ENCODE measurements around the gene REV3L. TPM values are rescaled to one million over a fixed set of nuclear protein-coding genes. Genes with fewer than 3 reads are reported as not detected.

Gene REV3L
- total RNA-seq, 1 donor: 54.8 TPM

DNA sequence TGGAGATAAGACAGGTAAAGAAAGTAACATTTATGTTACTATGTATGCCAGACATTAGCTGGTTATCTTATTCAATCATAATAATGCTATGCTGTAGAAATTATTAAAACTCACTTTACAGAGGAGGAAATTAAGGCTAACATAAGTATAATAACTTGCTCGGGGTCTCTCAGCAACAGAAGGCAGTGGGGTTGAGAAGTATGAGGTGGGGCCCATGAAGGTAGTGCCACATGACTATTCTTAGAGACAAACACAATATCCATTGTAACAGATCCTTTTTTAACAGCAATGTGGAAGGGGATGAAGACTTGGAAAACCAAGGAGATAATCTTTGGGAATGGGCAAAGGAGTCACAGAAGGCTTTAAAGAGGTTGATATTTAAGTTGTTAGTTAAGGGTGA, 11.5 kb downstream of the REV3L start:
- no peak for DNase-seq (ENCODE audit: low read depth)
- TF ChIP-seq, protein P1, sequence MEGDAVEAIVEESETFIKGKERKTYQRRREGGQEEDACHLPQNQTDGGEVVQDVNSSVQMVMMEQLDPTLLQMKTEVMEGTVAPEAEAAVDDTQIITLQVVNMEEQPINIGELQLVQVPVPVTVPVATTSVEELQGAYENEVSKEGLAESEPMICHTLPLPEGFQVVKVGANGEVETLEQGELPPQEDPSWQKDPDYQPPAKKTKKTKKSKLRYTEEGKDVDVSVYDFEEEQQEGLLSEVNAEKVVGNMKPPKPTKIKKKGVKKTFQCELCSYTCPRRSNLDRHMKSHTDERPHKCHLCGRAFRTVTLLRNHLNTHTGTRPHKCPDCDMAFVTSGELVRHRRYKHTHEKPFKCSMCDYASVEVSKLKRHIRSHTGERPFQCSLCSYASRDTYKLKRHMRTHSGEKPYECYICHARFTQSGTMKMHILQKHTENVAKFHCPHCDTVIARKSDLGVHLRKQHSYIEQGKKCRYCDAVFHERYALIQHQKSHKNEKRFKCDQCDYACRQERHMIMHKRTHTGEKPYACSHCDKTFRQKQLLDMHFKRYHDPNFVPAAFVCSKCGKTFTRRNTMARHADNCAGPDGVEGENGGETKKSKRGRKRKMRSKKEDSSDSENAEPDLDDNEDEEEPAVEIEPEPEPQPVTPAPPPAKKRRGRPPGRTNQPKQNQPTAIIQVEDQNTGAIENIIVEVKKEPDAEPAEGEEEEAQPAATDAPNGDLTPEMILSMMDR (IDR thresholded peaks at IDR 0.05; ENCODE audit: insufficient read depth, low read depth, low read length): no peak
- no peak overlapping the region for H3K4me3 ChIP-seq (ENCODE audit: low read depth, low read length)

DNA sequence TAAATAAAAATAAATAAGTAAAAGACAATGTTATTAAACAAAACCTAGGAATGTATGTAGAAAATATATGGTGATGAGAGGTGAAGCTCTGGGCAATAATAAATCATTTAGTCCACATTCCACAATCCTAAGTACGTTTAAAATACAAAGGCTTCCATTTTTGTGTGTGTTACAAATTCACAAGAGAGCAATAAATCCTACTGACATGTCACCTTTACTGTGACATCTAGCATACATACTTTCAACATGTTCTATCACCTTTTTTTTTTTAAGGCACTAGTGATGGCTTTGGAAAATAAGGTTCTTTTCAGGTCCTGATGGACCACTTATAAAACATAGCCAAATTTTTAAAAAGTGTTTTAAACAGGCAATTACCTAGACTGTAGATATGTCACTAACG, 12.0 kb downstream of the REV3L start:
- H3K4me3 ChIP-seq (ENCODE audit: low read depth, low read length): no peak overlapping the region
- TF ChIP-seq, protein P1 (IDR thresholded peaks at IDR 0.05; ENCODE audit: insufficient read depth, low read depth, low read length): no peak
- DNase-seq (ENCODE audit: low read depth): no peak

DNA sequence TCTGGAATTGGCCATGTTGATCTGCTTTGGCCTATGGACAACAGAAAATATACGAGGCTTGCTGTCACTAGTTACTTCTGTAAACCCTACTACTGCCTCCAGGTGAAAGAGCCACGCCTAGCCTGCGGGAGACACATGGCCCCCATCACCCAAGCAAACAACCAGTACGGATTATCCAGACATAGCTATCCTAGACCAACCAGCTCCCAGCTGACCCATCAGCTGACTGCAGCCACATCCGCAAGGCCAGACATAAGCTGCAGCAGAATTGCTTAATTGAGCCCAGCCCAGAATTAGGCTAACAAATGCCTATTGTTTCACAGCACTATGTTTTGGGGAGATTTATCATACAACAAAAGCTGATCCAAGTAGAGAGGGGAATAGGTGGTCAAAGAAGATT, 13.5 kb downstream of the REV3L start:
- TF ChIP-seq, protein P1 (IDR thresholded peaks at IDR 0.05; ENCODE audit: insufficient read depth, low read depth, low read length): no peak
- DNase-seq (ENCODE audit: low read depth): no peak
- H3K4me3 ChIP-seq (ENCODE audit: low read depth, low read length): no peak overlapping the region

DNA sequence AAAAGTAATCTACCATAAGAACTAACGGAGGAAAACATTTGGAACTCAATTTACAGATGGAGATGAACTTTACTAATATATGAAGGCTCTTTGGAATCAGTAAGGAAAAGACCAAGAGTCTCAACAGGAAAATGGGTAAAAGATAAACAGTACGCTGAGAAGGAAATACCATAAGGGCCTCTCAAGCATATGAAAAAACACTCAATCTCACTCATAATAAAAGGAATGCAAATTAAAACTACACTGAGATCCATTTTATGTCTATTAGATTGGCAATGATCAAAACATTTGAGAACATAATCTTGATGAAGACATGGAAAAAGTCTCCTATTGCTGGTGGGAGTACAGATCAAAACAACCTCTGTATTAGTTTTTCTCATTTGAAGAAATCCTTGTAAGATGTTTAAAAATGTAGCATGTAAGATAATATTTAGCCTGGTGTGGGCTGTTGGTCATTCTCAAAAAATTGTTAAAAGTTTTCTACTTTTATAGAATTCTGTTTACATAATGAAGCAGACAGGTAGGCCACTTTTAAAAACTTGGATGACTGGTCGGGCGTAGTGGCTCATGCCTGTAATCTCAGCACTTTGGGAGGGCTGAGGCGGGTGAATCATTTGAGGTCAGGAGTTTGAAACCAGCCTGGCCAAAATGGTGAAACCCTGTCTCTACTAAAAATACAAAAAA, 14.5 kb downstream of the REV3L start:
- peak; percentile 30 for DNase-seq (ENCODE audit: low read depth)
- no peak overlapping the region for H3K4me3 ChIP-seq (ENCODE audit: low read depth, low read length)
- TF ChIP-seq, protein P1 (IDR thresholded peaks at IDR 0.05; ENCODE audit: insufficient read depth, low read depth, low read length): no peak

GRCh38 chr6:111464184-111464583, 18.8 kb downstream of the REV3L start:
- no peak overlapping the region for H3K4me3 ChIP-seq (ENCODE audit: low read depth, low read length)
- DNase-seq (ENCODE audit: low read depth): no peak
- TF ChIP-seq, protein P1 (IDR thresholded peaks at IDR 0.05; ENCODE audit: insufficient read depth, low read depth, low read length): no peak

GRCh38 chr6:111462770-111463391, 20.1 kb downstream of the REV3L start:
- peak; percentile 87 for DNase-seq (ENCODE audit: low read depth)
- TF ChIP-seq, protein P1 (IDR thresholded peaks at IDR 0.05; ENCODE audit: insufficient read depth, low read depth, low read length): no peak

More at GRCh38 chr6:111462770-111463391, 20.1 kb downstream of the REV3L start:
- no peak overlapping the region for H3K4me3 ChIP-seq (ENCODE audit: low read depth, low read length)
